Lung microvascular endothelial cell (primary cell): ENCODE data around the gene ISOC2. TPM values are rescaled to one million over a fixed set of nuclear protein-coding genes. Genes with fewer than 3 reads are reported as not detected.
"Not testable (repeated sequence)": the region's sequence is repeated elsewhere in the genome, so short reads cannot be mapped to it uniquely, and the experiment has no call there.

ENCODE experiments used
- DNase-seq, 2 donors: peaks; one replicate each; pipeline versions ENCODE4 v3.0.0 to v3.0.0-alpha.2; 2010; ENCODE audit warnings: low read depth in 2 of 2
- total RNA-seq: library from RNA; depleted of rRNA; stranded (reverse); fragments of >200 nt; gene quantifications from 2 replicates; pipeline ENCODE4 v1.2.1, GENCODE V29; 2014

Gene ISOC2, protein sequence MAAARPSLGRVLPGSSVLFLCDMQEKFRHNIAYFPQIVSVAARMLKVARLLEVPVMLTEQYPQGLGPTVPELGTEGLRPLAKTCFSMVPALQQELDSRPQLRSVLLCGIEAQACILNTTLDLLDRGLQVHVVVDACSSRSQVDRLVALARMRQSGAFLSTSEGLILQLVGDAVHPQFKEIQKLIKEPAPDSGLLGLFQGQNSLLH
- total RNA-seq: 60.7 and 61.9 TPM in 2 replicates

GRCh38 chr19:55461259-55461973, at the start of gene ISOC2:
Gene ISOC2 (minus strand): TSS chr19:55461642. CDS start chr19:55456486, 5,156 bp downstream.
- DNase-seq: peak; percentile 100

DNA sequence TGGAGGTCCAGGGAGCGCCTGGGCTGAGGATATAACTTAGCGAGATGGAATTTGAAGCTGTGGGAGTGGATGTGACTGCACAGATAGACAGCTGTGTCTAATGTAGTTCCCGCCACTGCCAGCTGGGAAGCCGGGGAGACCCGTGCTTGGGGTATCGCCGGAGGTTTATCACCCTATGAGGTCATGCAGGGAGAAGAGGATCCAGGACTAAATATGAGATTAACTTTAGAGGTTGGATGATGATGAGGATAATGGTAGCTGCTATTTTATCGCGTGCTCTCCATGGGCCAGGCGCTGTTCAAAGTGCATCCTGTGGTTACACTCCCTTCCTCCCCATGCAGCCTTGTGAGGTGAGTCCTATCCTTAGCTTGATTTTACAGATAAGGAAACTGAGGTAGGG, 46.7 kb upstream of the ISOC2 start:
- DNase-seq: no peak

DNA sequence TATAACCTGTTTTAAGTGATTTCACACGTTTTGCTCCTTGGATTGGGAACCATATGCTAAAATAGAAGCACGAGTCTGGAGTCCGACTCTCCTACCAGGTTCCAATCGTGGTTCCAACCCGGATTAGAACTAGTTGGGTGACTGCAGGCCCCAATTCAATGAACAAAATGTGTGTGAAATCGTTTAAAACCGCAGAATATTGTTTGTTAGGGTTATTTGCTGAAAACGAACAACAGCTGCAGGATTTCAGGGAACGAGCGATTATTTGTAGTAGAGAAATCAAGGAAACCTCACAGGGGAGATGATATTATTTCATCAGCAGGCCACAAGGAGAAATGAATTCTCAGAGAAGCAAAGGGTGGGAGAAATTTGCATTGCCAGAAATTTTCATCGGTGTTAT, 43.5 kb upstream of the ISOC2 start:
- DNase-seq: no peak

DNA sequence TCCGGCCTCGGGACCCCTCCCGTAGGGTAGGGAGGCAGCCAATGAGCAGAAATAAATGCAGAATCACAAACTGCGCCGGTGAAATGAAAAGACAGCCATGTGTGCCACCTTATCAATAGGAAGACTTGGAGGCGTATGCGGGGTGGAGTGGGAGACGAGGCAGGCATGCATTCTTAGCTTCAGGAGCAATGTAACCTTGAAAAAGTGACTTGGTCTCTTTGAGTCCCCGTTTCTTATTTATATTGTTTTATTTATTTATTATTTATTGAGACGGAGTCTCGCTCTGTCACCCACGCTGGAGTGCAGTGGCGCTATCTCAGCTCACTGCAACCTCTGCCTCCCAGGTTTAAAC, 42.8 kb upstream of the ISOC2 start:
- DNase-seq: no peak

- DNase-seq: peak; percentile 92 to 96
These were observed 42.2 kb upstream of the ISOC2 start for GRCh38 chr19:55503502-55504251.

- no peak for DNase-seq
These were observed 41.7 kb upstream of the ISOC2 start for GRCh38 chr19:55503157-55503501.

- DNase-seq: no peak
These were observed 40.9 kb upstream of the ISOC2 start for GRCh38 chr19:55502197-55502952.

- no peak for DNase-seq
These were observed 39.0 kb upstream of the ISOC2 start for GRCh38 chr19:55500368-55500952.

DNA sequence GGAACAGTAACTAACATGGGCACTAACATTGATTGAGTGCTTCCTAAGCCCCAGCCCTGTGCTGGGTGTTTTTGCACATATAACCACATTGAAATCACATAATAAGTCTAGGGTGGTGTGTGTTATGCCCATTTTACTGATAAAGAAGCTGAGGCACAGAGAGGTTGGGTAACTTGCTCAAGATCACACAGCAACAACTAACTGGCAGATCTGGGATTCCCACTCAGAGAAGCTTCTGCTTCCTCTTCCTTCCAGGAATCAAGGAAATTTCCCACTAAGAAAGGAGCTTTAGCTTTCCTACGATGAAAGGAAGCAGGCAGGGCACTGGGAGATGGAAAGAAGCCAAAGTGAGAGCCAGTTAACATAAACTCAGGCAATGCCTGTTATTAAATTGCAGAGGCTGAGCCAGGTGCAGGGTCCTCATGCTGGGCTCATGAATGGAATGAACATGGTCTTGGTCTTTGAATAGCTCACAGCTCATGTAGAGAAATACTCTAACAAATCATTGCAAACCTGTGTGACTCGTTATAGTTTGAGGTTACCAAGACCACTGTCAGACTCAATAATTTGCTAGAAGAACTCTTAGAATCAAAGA, 36.9 kb upstream of the ISOC2 start:
- DNase-seq: no peak

- no peak for DNase-seq
These were observed 36.3 kb upstream of the ISOC2 start for GRCh38 chr19:55497763-55498162.

DNA sequence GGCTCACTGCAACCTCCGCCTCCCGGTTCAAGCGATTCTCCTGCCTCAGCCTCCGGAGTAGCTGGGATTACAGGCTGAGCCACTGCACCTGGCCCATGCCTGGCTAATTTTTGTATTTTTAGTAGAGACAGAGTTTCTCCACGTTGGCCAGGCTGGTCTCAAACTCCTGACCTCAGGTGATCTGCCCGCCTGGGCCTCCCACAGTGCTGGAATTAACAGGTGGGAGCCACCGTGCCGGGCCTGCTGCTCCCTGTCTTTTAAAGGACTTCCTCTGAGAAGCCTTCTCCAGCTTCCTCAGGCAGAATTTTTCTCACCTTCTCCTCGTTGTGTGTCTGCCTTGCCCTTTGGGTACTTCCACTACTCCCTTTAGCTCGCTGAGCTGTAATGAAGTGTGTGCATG, 35.4 kb upstream of the ISOC2 start:
- not testable (repeated sequence) for DNase-seq

DNA sequence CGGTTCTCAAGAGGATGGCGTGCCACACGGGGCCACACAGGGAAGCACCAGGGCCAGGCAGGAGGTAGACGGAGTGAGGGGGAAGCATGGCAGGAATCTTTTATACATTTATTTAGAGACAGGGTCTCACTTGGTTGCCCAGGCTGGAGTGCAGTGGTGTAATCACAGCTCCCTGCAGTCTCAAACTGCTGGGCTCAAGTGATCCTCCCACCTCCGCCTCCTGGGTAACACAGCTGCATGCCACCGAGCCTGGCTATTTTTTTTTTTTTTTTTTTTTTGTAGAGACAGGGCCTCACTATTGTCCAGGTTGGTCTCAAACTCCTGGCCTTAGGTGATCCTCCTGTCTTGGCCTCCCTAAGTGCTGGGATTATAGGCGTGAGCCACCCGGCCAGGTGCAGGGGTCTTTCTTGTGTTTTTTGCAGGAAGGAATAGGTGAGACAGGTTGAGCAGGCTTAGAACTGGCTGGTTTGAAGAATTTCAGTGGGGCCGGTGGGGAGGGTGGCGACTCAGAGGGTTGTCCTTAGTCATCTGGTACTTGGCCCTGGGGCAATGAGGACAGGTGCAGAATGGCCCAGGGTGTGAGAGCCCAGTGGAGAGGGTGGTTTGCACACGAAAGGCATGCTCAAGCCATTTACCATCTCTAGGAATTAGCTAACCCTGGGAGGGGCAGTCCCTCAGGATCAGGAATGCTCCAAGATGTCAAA, 34.4 kb upstream of the ISOC2 start:
- no peak for DNase-seq

DNA sequence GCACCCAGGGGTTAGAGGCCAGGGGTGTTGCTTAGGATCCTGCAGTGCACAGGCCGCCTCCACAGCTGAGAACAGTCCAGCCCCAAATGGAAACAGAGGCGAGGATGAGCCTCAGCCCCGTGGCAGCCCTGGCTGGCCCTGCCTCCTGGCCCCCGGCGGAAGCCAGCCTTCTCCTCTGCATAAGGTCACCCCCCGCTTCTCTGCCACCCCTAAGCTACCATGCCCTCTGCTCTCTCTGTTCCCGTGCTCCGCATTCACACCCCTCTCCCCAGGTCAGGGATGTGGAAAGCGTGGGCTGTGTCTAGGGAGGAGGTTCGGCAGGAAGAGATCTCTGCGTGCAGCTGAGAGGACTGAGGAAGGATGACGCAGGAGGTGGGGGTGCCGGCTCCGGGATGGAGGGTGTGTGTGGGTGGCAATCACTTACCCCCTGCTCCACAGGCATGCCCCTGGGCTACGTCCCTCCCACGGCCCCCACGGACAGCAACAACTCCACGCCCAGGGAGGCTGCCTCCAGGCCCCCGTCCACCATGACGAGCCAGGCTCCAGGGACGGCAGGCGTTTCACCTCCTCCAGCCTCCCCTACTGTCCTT, 32.8 kb upstream of the ISOC2 start:
- DNase-seq: peak in 1 of 2 donors; percentile 65

DNA sequence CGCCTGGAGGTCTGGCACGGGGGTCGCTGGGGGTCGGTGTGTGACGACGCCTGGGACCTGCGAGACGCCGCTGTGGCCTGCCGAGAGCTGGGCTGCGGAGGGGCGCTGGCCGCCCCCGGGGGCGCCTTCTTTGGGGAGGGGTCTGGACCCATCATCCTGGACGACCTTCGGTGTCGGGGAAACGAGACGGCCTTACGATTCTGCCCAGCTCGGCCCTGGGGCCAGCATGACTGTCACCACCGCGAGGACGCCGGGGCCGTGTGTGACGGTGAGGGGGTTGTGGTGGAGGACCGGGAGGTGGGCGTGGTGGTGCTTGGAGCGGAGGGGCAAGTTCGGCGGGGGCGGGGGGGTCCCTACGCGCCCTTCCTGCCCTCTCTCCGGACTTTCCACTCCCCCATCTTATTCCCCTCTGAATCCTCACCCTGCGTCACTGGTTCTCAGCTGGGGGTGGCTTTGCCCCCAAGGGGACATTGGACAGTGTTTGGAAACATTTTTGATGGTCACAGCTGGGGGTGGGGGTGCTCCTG, 32.3 kb upstream of the ISOC2 start:
- no peak for DNase-seq

DNA sequence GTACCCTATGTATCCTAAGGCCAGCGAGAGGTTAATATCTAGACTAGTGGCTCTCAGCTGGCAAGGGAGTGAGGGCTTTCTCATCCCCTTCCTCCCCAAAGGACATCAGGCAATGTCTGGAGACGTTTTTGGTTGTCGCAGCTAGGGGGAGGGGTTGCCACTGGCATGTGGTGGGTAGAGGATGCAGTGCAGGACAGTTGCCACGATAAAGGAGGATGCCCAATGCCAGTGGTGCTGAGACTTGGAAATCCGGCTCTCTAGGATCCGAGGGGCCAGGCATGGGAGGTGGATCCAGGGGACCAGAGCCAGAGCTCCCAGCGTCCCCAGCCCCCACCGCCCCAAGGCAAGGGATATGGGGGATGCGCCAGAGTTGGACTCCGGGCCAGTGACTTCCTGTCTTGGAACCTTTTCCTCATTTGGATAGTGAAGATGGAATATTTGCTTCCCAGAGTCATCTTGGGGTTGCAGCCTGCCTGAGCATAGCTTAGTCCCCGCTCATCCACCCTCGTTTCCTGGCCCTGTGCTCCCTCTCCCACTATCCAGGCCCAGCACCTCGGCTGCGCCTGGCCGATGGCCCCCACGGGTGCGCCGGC, 31.7 kb upstream of the ISOC2 start:
- no peak for DNase-seq

- no peak for DNase-seq
These were observed 31.0 kb upstream of the ISOC2 start for GRCh38 chr19:55492362-55492944.

DNA sequence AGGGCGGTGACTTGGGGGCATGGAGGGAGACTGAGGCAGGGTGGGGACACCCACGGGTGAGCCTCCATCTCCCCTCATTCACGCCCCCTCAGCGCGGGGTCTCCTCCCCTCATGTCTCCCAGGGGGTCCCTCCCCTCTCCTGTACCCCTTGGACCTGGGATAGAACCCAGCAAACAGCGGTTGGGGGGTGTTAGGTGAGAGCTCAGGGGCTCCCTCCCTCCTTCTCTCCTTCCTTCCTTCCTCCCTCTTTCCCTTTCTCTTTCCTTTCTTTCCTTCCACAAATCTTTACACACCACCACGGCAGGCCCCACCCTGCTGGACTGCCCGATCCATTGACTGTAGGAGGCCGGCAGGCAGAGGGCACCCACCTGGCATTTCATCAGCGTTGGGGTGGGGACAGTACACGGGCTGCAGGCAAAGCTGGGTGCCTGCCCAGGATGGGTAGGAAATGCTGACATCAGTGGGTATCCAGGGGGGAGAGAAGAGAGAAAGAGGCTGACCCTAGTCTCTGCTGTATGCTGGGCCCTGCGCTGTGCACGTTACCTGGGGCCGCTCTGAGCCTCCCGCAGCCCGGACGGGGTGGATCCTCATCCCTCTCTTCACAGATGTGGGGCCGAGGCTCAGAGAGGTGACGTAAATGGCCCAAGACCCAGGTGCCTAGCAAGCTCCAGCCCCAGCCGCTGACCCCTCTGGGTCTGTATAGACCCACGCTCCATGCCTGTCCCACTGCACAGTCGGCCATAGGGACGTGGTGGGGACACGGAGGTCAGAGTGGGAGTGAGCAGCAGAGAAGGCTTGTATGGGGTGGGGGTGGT, 30.3 kb upstream of the ISOC2 start:
- DNase-seq: no peak
